ENCODE results near the gene AMN.
"Not testable (repeated sequence)": the region's sequence is repeated elsewhere in the genome, so short reads cannot be mapped to it uniquely, and the experiment has no call there.

Gene AMN

GRCh38 chr14:102922490-102923200 is at the start of gene AMN:
Gene AMN (plus strand): TSS chr14:102922663. CDS start chr14:102922689, 26 bp downstream.
- peak; percentile 13 for DNase-seq (ENCODE audit: low read depth)

DNA sequence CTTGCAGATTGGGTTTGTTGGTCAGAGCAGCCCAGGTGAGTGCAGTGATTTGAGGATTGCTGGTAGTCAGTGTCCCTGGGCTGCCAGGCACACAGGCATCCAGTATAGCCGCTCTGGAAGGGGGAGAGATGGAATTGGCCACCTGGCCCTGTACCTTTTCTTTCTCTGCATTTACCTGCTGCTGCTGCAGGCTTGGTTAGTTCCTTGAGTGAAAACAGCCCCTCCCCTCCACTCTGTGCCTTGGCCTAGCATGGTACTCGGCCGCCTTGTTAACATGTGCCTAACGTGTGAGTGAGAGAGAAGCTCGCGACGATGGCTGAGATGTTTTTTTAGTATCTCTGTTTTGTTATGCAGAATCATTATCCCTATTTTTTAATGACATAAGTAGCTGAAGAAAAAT is 49.3 kb upstream of the AMN start:
- no peak for DNase-seq (ENCODE audit: low read depth)

- no peak for DNase-seq (ENCODE audit: low read depth)
These were observed 48.9 kb upstream of the AMN start for GRCh38 chr14:102873546-102874061.

- peak; percentile 11 for DNase-seq (ENCODE audit: low read depth)
These were observed 46.8 kb upstream of the AMN start for GRCh38 chr14:102875652-102876051.

DNA sequence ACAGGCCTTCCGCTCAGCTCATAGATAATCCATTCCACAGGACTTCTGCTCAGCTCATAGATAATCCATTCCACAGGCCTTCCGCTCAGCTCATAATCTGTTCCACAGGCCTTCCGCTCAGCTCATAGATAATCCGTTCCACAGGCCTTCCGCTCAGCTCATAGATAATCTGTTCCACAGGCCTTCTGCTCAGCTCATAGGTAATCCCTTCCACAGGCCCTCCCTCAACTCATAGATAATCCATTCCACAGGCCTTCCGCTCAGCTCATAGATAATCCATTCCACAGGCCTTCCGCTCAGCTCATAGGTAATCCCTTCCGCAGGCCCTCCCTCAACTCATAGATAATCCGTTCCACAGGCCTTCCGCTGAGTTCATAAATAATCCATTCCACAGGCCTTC is 45.0 kb upstream of the AMN start:
- not testable (repeated sequence) for DNase-seq (ENCODE audit: low read depth)

GRCh38 chr14:102878174-102878969 is 44.1 kb upstream of the AMN start:
- peak; percentile 15 for DNase-seq (ENCODE audit: low read depth)

DNA sequence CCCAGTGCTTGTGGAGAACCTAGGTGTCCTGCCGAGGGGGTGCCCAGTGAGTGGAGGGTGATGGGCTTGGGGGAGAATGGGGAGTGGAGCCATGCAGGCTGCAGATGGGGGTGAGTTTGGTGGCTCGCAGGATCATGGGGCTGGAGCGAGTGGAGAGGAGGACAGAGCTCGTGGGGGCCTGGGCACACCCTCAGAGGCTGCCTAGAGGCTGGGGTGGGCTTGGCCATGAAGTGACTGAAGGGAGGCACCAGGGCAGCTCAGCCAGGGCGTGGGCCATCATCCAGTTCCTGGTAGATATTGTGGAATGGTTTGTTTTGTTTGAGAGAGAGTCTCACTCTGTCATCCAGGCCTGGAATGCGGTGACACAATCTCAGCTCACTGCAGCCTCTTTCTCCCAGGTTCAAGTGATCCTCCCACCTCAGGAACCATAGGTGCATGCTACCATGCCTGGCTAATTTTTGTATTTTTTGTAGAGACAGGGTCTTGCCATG is 43.4 kb upstream of the AMN start:
- peak; percentile 53 for DNase-seq (ENCODE audit: low read depth)

- no peak for DNase-seq (ENCODE audit: low read depth)
These were observed 40.1 kb upstream of the AMN start for GRCh38 chr14:102882226-102882906.

DNA sequence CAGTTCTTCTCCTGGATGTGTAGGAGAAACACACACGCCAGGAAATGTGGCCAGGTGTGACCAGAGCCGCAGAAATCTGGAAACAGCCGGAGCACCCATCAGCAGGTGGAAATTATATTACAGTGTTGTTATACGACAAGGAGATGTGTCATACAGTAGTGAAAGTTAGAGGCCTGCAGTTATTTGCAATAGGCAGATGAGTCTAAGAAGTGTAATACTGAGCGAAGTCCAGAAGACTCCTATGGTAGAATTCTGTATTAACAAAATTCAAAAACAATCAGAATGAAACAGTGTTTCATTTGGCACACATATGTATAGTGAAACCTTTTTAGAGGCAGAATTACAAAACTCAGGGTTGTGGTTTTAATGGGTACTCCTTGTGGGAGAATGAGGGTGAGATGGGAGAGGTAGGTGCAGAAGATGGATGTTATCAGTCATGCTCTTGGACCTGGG is 39.3 kb upstream of the AMN start:
- no peak for DNase-seq (ENCODE audit: low read depth)

GRCh38 chr14:102883554-102883953 is 38.9 kb upstream of the AMN start:
- no peak for DNase-seq (ENCODE audit: low read depth)

DNA sequence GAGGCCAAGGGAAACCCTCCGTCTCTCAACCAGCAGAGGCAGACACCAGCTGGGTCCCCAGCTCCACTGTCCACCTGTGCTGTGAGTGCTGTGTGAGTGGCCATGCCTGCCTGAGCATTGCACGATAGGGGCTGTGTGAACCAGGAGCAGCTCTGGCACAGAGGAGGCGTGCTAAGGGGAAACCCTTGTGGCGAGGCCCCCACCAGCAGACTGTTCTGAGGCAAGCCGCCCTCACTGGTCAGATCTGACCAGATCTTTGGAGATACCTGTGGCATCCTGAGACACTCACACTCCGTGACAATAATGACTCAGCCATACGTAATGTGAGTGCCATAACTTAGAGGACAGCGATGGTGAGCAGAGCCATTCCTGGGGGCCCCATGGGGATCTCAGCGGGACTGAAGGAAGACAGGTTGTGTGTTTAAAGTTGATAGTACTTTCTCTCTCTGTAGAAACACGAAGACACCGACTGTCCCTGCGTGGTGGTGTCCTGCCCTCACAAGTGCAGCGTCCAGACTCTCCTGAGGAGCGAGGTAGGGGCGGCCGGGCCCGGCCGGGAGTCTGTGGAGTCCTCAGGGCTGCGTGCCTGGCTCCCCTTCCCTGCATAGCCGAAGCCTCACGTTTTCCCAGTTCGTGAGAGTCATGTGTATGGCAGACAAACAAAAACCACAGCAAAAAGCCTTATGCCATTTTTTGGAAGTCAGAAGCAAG is 36.6 kb upstream of the AMN start:
- no peak for DNase-seq (ENCODE audit: low read depth)

GRCh38 chr14:102888748-102889147 is 33.7 kb upstream of the AMN start:
- no peak for DNase-seq (ENCODE audit: low read depth)

DNA sequence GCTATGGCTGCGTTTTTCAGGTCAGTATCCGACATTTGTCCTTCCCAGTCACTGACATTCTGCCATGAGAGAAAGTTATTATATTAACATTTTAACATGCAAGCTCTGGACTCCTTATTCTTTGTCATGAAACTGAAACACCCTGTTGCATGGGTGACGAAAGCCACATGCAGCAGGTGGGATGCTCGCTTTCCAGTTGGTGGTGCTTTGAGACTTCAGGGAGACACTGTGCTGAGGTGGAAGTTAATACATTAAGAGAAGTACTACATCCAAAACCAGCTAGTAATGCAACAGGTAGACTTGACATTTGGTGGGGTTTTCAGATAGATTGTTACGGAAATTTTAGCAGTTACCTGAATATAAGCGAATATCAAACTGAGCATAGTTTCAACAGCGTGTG is 32.8 kb upstream of the AMN start:
- no peak for DNase-seq (ENCODE audit: low read depth)

GRCh38 chr14:102891111-102891510 is 31.4 kb upstream of the AMN start:
- no peak for DNase-seq (ENCODE audit: low read depth)

GRCh38 chr14:102891556-102891955 is 30.9 kb upstream of the AMN start:
- peak; percentile 57 for DNase-seq (ENCODE audit: low read depth)

- no peak for DNase-seq (ENCODE audit: low read depth)
These were observed 29.8 kb upstream of the AMN start for GRCh38 chr14:102892651-102893050.

- DNase-seq (ENCODE audit: low read depth), result peak; percentile 83
These were observed 29.0 kb upstream of the AMN start for GRCh38 chr14:102893452-102893851.

DNA sequence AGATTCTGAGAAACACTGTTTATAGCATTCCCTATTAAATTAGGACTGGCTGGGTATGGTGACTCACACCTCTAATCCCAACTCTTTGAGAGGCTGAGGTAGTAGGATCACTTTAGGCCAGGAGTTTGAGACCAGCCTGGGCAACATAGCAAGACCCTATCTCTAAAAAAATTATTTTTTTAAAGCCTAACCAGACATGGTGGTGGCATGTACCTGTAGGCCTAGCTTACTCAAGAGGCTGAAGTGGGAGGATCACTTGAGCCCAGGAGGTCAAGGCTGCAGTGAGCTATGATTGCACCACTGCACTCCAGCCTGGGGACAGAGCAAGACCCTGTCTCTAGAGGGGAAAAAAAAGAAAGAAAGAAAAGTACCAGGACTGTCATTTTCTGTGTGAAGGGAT is 25.7 kb upstream of the AMN start:
- DNase-seq (ENCODE audit: low read depth), result peak; percentile 16

DNA sequence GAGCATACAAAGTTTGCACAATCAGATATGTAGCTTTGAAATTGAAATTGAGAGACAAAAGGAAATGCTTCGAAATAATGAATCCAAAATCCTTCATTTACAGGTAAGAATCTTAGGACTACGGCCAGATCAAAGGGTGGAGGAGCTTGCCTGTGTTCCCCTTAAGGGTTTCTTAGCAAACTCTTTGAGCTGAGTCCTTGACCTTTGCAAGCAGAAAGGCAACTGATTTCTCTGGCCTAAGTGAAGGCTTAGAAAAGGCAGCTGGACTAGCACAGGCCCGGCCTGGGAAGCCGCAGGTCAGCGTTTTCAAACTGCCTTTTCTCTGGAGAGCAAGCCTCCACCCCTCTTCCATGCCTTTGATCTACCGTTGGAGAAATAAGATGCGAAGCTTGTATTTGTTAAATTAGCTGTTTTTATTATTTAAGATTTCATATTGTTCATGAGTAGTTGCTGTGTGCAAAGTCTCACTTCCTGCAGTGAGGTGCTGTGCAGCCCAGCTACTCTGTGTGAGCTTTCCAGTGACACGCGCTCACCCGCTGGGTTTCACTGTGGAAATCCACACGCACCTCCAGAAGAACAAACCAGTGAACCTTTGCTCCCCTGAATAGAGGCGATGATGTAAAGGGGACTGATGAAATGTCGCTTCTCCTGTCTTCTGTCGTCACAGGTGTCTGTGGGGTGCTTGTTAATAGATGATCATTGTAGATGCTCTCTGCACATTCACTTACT is 25.0 kb upstream of the AMN start:
- DNase-seq (ENCODE audit: low read depth), result no peak

GRCh38 chr14:102898298-102898697 is 24.2 kb upstream of the AMN start:
- DNase-seq (ENCODE audit: low read depth), result no peak

All from EH (cell line).